Measurements from ENCODE around the gene SLITRK4.

SLITRK4 gene

GRCh38 chrX:143635915-143636314 lies at the start of gene SLITRK4:
Gene SLITRK4 (minus strand): TSS chrX:143636101. CDS start chrX:143631108, 4,993 bp downstream.
- in situ Hi-C loops (cut with HindIII; ENCODE audit: low sequenced_read_pairs), result no loop called here

GRCh38 chrX:143683486-143683885 lies 47.6 kb upstream of the SLITRK4 start:
- in situ Hi-C loops (cut with HindIII; ENCODE audit: low sequenced_read_pairs), result no loop called here

GRCh38 chrX:143674926-143675325 lies 39.0 kb upstream of the SLITRK4 start:
- in situ Hi-C loops (cut with HindIII; ENCODE audit: low sequenced_read_pairs), result no loop called here

- in situ Hi-C loops (cut with HindIII; ENCODE audit: low sequenced_read_pairs), result no loop called here
These were observed 33.5 kb upstream of the SLITRK4 start for GRCh38 chrX:143669395-143669794.

- in situ Hi-C loops (cut with HindIII; ENCODE audit: low sequenced_read_pairs), result no loop called here
These were observed 28.4 kb upstream of the SLITRK4 start for GRCh38 chrX:143664302-143664701.

- in situ Hi-C loops (cut with HindIII; ENCODE audit: low sequenced_read_pairs), result no loop called here
These were observed 27.9 kb upstream of the SLITRK4 start for GRCh38 chrX:143663755-143664154.

- in situ Hi-C loops (cut with HindIII; ENCODE audit: low sequenced_read_pairs), result no loop called here
These were observed 25.4 kb upstream of the SLITRK4 start for GRCh38 chrX:143661286-143661685.

- in situ Hi-C loops (cut with HindIII; ENCODE audit: low sequenced_read_pairs), result no loop called here
These were observed 12.8 kb upstream of the SLITRK4 start for GRCh38 chrX:143648705-143649104.

GRCh38 chrX:143642426-143642825 lies 6.5 kb upstream of the SLITRK4 start:
- in situ Hi-C loops (cut with HindIII; ENCODE audit: low sequenced_read_pairs), result no loop called here

- in situ Hi-C loops (cut with HindIII; ENCODE audit: low sequenced_read_pairs), result no loop called here
These were observed 930 bp upstream of the SLITRK4 start for GRCh38 chrX:143636831-143637230.

GRCh38 chrX:143634663-143635455 lies 1.0 kb downstream of the SLITRK4 start:
- in situ Hi-C loops (cut with HindIII; ENCODE audit: low sequenced_read_pairs), result no loop called here

- in situ Hi-C loops (cut with HindIII; ENCODE audit: low sequenced_read_pairs), result no loop called here
These were observed 1.6 kb downstream of the SLITRK4 start for GRCh38 chrX:143634309-143634662.

GRCh38 chrX:143633461-143634308 lies 2.2 kb downstream of the SLITRK4 start:
- in situ Hi-C loops (cut with HindIII; ENCODE audit: low sequenced_read_pairs), result no loop called here

GRCh38 chrX:143632625-143633410 lies 3.1 kb downstream of the SLITRK4 start:
- in situ Hi-C loops (cut with HindIII; ENCODE audit: low sequenced_read_pairs), result no loop called here

GRCh38 chrX:143623657-143624056 lies 12.2 kb downstream of the SLITRK4 start:
- in situ Hi-C loops (cut with HindIII; ENCODE audit: low sequenced_read_pairs), result no loop called here

- in situ Hi-C loops (cut with HindIII; ENCODE audit: low sequenced_read_pairs), result no loop called here
These were observed 14.6 kb downstream of the SLITRK4 start for GRCh38 chrX:143621276-143621675.

- in situ Hi-C loops (cut with HindIII; ENCODE audit: low sequenced_read_pairs), result no loop called here
These were observed 20.1 kb downstream of the SLITRK4 start for GRCh38 chrX:143615851-143616250.

GRCh38 chrX:143601809-143602208 lies 34.1 kb downstream of the SLITRK4 start:
- in situ Hi-C loops (cut with HindIII; ENCODE audit: low sequenced_read_pairs), result no loop called here

GRCh38 chrX:143581240-143581639 lies 54.7 kb downstream of the SLITRK4 start:
- in situ Hi-C loops (cut with HindIII; ENCODE audit: low sequenced_read_pairs), result no loop called here

- in situ Hi-C loops (cut with HindIII; ENCODE audit: low sequenced_read_pairs), result no loop called here
These were observed 55.6 kb downstream of the SLITRK4 start for GRCh38 chrX:143580266-143580665.
